Bronchial epithelial cell (primary cell): ENCODE data around the gene ENTPD2. TPM values are rescaled to one million over a fixed set of nuclear protein-coding genes. Genes with fewer than 3 reads are reported as not detected.

ENCODE experiments used
- DNase-seq: peaks from one replicate; pipeline ENCODE4 v3.0.0-alpha.2; 2010; ENCODE audit warnings: low read depth
- FAIRE-seq: peaks from 2 replicates; lab custom pipeline; 2011; peaks lifted over from hg19 to GRCh38; lab: Jason Lieb, UNC
- H3K27me3 ChIP-seq: 2 replicates; pipeline ENCODE4 v1.5.1; 2011; ENCODE audit warnings: low read length; ENCODE audit not compliant: control insufficient read depth, insufficient read depth
- H3K36me3 ChIP-seq: 2 replicates; pipeline ENCODE4 v1.5.1; 2011; ENCODE audit warnings: low read length; ENCODE audit not compliant: control insufficient read depth, insufficient read depth
- H3K4me3 ChIP-seq: 2 replicates; pipeline ENCODE4 v1.5.1; 2011; ENCODE audit warnings: mild to moderate bottlenecking, low read depth, low read length, control low read depth
- CTCF ChIP-seq: IDR thresholded peaks from 2 replicates; pipeline ENCODE4 v1.5.1; 2011; ENCODE audit warnings: mild to moderate bottlenecking, moderate library complexity, low read length, control low read depth, inconsistent platforms; ENCODE audit not compliant: insufficient read depth, severe bottlenecking
- total RNA-seq: library from RNA; depleted of rRNA; stranded (reverse); fragments of >200 nt; gene quantifications from 2 replicates; pipeline ENCODE4 v1.2.1, GENCODE V29; 2014

The ENTPD2 gene
- 0.79 and 1.2 TPM in 2 replicates for total RNA-seq

- DNase-seq (peak; percentile 49), FAIRE-seq (no peak)
Measured at GRCh38 chr9:137053944-137054931, at the start of gene ENTPD2. Gene ENTPD2 (minus strand): TSS chr9:137054061. CDS start chr9:137053997, 64 bp downstream.

GRCh38 chr9:137103206-137103999, 49.5 kb upstream of the ENTPD2 start:
- no peak for DNase-seq
- TF ChIP-seq CTCF: no peak
- Histone ChIP-seq H3K4me3 (no peak overlapping the region), H3K36me3 (peaks cover 44% of the 10 kb centered on the region), H3K27me3 (no peaks in the 10 kb centered on the region)
- FAIRE-seq: peak; percentile 100

More at GRCh38 chr9:137053944-137054931, at the start of gene ENTPD2:
- TF ChIP-seq CTCF: no peak
- peaks cover 3% of the 10 kb centered on the region for H3K27me3 ChIP-seq
- peak within 1 kb of the TSS; percentile 44 for H3K4me3 ChIP-seq
- no peaks in the 10 kb centered on the region for H3K36me3 ChIP-seq

- TF ChIP-seq CTCF: no peak
- Histone ChIP-seq H3K27me3 (no peaks in the 10 kb centered on the region), H3K4me3 (no peak overlapping the region), H3K36me3 (peaks cover 48% of the 10 kb centered on the region)
- DNase-seq (no peak), FAIRE-seq (no peak)
Measured at GRCh38 chr9:137099231-137099630, 45.4 kb upstream of the ENTPD2 start.

- Histone ChIP-seq H3K4me3 (no peak overlapping the region), H3K27me3 (no peaks in the 10 kb centered on the region), H3K36me3 (peaks cover 41% of the 10 kb centered on the region)
- DNase-seq (no peak), FAIRE-seq (no peak)
- TF ChIP-seq CTCF: no peak
Measured at GRCh38 chr9:137097761-137098462, 44.1 kb upstream of the ENTPD2 start.

- Histone ChIP-seq H3K36me3 (peaks cover 35% of the 10 kb centered on the region), H3K27me3 (no peaks in the 10 kb centered on the region), H3K4me3 (no peak overlapping the region)
- no peak for DNase-seq
- no peak for TF ChIP-seq CTCF
- no peak for FAIRE-seq
Measured at GRCh38 chr9:137096785-137097546, 43.1 kb upstream of the ENTPD2 start.
